ENCODE measurements around the gene TCF3.

TCF3 gene

DNA sequence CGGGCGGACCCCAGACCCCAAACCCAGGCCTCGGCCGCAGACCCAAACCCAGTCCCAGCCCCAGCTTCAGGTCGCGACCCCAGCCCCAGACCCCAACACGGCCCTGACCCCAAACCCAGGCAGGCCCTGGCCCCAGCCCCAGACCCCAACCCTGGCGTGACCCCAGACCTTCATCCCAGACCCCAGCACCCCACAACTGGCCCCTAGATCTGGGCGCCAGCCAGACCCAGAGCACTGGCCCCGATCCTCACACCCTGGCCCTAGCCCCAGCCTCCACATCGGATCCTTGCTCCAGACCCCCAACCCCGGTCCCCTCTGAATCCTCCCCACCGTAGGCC lies 67.2 kb downstream of the TCF3 start:
- no peak for TF ChIP-seq JUND (IDR thresholded peaks at IDR 0.05; ENCODE audit: low read depth)
- no peak for DNase-seq (ENCODE audit: low read depth in 1 of 2, low spot score in 1 of 2)
- in situ Hi-C loops (cut with HindIII; ENCODE audit: low pct_unique_long_range_greater_than_20kb, low sequenced_read_pairs): no loop called here

DNA sequence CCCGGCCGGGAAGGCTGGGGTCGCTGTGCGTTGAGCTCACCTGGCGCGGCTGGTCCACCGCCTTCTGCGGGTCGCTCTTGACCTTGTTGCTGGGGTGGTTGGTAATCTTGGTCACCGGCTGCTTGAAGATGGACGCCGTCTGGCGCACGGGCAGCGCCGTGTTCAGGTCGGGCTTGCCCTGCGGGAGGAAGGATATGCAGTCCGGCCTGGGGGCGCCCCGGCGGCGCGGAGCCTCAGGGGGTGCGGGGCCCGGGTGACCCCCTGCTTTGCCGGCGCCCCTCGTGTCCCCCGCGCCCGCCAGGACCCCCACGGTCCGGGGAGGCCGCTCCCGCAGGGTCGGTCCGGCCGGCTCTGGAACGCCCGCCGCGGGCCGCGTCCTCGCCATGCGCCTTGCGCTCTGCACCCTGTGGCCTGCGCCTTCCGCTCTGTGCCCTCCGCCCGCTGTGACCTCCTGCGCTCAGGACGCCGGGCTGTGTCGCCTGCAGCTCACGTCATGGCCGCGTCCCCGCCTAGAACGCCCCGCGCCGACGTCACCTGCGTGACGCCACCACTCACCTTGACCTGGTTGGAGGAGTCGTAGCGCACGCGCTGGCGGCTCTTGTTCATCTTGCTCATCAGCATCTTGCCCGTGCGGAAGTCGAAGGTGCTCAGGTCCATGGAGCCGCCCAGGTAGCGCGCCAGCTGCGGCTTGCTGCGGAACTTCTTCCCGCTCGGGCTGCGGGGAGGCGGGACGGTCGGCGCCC lies 67.7 kb downstream of the TCF3 start:
- in situ Hi-C loops (cut with HindIII; ENCODE audit: low pct_unique_long_range_greater_than_20kb, low sequenced_read_pairs): no loop called here
- TF ChIP-seq JUND (IDR thresholded peaks at IDR 0.05; ENCODE audit: low read depth): no peak
- no peak for DNase-seq (ENCODE audit: low read depth in 1 of 2, low spot score in 1 of 2)

- DNase-seq (ENCODE audit: low read depth in 1 of 2, low spot score in 1 of 2): no peak
- in situ Hi-C loops (cut with HindIII; ENCODE audit: low pct_unique_long_range_greater_than_20kb, low sequenced_read_pairs): no loop called here
Measured at GRCh38 chr19:1582201-1582600, 70.2 kb downstream of the TCF3 start.

DNA sequence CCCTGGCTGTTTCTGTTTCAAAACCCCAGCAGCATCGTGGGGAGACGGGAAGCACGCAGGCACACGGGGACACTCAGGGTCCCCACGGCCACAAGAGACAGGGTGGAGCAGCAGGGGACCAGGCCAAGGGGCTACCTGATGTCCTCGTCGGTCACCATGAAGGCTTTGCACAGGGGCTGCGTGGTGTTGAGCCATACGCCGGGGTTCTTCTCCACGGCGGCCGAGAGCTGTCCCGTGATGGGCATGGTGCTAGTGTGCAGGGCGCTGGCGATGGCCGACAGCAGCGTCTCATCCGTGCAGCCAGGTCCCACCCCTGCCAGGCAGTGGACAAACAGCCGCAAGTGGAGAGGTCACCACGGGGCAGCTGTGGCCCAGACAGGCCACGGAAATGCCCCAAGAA lies 71.5 kb downstream of the TCF3 start:
- TF ChIP-seq JUND (IDR thresholded peaks at IDR 0.05; ENCODE audit: low read depth): no peak
- no peak for DNase-seq (ENCODE audit: low read depth in 1 of 2, low spot score in 1 of 2)
- in situ Hi-C loops (cut with HindIII; ENCODE audit: low pct_unique_long_range_greater_than_20kb, low sequenced_read_pairs): no loop called here

More at GRCh38 chr19:1582201-1582600, 70.2 kb downstream of the TCF3 start:
- no peak for TF ChIP-seq JUND (IDR thresholded peaks at IDR 0.05; ENCODE audit: low read depth)

DNA sequence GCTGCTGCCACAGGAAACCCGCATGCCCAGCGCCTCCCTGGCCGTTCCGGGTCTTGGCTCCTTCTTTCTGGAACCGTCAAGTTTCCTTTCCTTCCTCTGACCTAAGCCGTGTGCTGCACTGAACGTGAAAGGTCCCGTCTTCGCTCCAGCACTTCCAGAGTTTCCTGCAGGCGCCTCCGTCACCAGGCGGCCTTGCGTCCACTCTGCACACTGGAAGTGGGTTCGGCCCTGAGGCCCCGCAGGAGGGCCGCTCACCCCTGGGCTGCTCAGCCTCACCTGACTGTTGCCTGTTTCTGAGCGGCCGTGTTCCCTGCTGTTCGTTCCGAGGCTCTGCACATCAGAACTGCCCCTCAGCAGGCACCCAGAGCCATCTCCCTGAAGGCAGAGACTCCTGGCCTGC lies 72.0 kb downstream of the TCF3 start:
- DNase-seq (ENCODE audit: low read depth in 1 of 2, low spot score in 1 of 2): no peak
- no peak for TF ChIP-seq JUND (IDR thresholded peaks at IDR 0.05; ENCODE audit: low read depth)
- in situ Hi-C loops (cut with HindIII; ENCODE audit: low pct_unique_long_range_greater_than_20kb, low sequenced_read_pairs): no loop called here

DNA sequence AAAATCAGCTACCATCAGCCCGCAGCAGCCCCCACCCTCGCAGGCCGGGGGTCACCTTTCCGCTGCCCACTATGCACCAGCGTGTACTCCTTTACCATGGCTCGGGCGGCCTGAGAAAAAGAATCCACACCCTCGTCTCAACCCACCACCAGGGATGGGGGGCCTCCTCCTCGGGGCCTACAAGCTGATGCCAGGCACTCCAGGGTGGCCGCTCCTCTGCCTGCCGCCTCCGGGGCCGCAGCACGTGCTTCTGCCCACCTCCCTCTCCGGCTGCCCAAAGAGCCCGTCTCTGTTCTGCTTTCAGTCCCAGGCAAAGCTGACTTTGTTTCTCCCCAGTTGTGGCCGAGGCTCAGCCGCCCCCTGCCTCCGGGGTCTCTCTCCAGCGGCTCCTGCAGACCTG lies 73.2 kb downstream of the TCF3 start:
- DNase-seq (ENCODE audit: low read depth in 1 of 2, low spot score in 1 of 2): no peak
- no peak for TF ChIP-seq JUND (IDR thresholded peaks at IDR 0.05; ENCODE audit: low read depth)
- in situ Hi-C loops (cut with HindIII; ENCODE audit: low pct_unique_long_range_greater_than_20kb, low sequenced_read_pairs): no loop called here

DNA sequence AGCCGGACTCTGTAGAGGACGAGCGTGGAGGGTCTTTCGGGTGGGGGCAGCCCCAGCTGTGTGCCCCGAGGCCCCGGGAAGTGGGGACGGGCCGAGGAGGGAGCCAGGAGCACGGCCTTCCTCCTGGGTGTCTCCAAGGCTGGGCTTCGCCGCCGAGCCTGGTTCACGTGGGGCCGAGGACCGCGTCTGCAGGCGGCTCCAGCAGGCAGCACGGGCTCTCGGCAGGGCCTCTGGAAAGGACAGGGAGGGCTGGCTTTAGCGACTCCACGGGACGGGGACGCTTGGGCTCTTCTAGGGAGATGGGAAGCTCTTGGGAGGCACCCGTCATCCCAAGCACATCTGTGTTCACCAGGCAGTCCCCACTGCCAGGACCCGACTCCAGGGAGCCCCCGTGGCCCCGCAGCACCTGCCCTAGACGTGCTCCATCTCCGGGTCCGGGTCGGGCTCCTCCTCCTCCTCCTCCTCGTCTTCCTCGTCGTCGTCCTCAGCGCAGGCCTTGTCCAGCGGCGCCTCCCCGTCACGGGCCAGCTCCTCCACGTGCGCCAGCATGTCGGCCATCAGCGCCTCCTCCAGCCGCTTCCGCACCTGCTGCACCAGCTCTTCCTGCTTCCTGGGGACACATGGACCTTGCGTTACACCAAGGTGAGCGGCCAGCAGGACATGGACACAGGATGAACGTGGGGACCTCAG lies 74.3 kb downstream of the TCF3 start:
- in situ Hi-C loops (cut with HindIII; ENCODE audit: low pct_unique_long_range_greater_than_20kb, low sequenced_read_pairs): no loop called here
- no peak for DNase-seq (ENCODE audit: low read depth in 1 of 2, low spot score in 1 of 2)
- TF ChIP-seq JUND (IDR thresholded peaks at IDR 0.05; ENCODE audit: low read depth): no peak

- no peak for TF ChIP-seq JUND (IDR thresholded peaks at IDR 0.05; ENCODE audit: low read depth)
- no peak for DNase-seq (ENCODE audit: low read depth in 1 of 2, low spot score in 1 of 2)
- in situ Hi-C loops (cut with HindIII; ENCODE audit: low pct_unique_long_range_greater_than_20kb, low sequenced_read_pairs): no loop called here
Measured at GRCh38 chr19:1577090-1577928, 75.1 kb downstream of the TCF3 start.

DNA sequence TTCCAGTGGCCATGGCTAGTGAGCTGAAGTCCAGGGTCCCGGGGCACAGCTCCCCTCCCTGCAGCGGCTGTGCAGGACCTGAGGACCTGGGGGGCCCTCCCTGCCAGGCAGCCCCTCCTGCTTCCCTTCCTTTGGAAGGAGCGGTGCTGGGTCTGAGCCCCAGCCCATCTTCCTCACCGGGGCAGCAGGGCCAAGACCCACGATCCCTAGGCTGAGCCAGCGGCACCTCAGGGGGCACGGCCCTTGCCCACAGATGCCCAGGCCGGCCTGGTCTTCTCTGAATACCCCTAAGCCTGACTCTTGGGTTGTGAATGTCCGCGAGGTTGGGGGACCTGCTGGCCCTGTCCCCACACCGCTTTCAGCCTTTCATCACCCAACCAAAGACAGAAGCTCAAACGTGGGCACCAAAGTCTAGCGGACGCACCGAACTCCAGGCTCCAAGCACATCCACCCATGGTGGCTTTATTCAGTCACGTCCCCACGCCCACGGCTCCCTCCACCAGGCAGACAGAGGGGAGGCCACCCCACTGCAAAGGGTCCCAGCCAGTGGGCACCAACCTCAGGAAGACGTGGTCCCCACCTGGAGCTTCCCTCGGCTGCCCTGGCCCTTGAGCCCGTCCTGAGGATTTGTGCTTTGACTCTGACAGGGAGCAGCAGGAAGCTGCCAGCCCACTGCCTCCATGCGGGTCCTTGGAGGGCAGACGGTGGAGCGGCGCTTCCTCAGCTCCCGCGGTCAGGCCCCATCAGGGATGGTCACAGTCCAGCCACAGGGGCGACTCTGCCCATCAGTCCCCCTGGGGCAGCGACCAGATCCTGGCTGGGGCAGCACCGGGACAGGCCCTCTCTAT lies 75.9 kb downstream of the TCF3 start:
- in situ Hi-C loops (cut with HindIII; ENCODE audit: low pct_unique_long_range_greater_than_20kb, low sequenced_read_pairs): no loop called here
- no peak for DNase-seq (ENCODE audit: low read depth in 1 of 2, low spot score in 1 of 2)
- no peak for TF ChIP-seq JUND (IDR thresholded peaks at IDR 0.05; ENCODE audit: low read depth)

GRCh38 chr19:1575323-1576241 lies 76.8 kb downstream of the TCF3 start:
- no peak for TF ChIP-seq JUND (IDR thresholded peaks at IDR 0.05; ENCODE audit: low read depth)
- DNase-seq (ENCODE audit: low read depth in 1 of 2, low spot score in 1 of 2): no peak
- in situ Hi-C loops (cut with HindIII; ENCODE audit: low pct_unique_long_range_greater_than_20kb, low sequenced_read_pairs): no loop called here

DNA sequence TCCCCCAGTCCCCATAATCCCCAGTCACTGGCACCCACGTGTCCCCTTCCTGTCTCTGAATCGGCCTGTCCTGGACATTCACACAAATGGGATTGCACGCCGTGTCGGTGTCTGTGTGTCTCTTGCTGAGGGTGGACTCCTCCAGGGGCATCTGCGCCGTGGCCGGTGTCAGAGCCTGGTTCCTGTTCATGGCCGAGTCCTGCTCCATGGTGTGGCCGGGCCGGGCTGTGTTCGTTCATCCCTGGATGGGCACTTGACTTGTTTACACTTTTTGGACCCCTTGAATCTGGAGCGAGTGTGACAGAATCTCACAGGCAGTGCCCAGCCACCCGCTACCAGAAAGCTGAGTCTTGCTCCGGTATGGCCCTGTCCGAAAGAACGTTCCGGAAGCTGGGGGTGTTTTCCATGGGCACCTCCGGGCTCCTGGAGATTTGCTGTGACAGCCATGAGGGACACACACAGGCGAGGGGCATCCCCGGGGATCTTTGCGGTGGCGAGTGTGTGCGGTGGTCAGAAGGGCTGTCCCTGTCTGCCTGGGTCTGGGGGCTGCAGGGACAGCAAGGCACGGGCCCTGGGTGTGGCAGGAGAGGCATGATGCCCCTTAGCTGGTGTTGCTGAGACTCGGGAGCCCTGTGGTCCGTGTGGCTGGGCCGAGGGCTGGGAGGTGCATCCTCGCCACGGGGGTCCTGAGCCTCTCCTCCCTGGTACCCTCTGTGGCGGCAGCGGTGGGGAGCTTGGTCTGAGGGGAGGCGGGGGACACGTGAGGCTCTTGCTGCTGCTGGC lies 77.9 kb downstream of the TCF3 start:
- DNase-seq (ENCODE audit: low read depth in 1 of 2, low spot score in 1 of 2): no peak
- no peak for TF ChIP-seq JUND (IDR thresholded peaks at IDR 0.05; ENCODE audit: low read depth)
- in situ Hi-C loops (cut with HindIII; ENCODE audit: low pct_unique_long_range_greater_than_20kb, low sequenced_read_pairs): no loop called here

Measured in T47D (cell line).